NOMO-1 (cell line): Measurements from ENCODE around the gene NRARP.

Experiments
- DNase-seq, 2 experiments: peaks; one replicate each; lab custom pipeline; 2025; ENCODE audit not compliant: unreplicated experiment in 2 of 2; lab: John Stamatoyannopoulos, UW

Gene NRARP

DNA sequence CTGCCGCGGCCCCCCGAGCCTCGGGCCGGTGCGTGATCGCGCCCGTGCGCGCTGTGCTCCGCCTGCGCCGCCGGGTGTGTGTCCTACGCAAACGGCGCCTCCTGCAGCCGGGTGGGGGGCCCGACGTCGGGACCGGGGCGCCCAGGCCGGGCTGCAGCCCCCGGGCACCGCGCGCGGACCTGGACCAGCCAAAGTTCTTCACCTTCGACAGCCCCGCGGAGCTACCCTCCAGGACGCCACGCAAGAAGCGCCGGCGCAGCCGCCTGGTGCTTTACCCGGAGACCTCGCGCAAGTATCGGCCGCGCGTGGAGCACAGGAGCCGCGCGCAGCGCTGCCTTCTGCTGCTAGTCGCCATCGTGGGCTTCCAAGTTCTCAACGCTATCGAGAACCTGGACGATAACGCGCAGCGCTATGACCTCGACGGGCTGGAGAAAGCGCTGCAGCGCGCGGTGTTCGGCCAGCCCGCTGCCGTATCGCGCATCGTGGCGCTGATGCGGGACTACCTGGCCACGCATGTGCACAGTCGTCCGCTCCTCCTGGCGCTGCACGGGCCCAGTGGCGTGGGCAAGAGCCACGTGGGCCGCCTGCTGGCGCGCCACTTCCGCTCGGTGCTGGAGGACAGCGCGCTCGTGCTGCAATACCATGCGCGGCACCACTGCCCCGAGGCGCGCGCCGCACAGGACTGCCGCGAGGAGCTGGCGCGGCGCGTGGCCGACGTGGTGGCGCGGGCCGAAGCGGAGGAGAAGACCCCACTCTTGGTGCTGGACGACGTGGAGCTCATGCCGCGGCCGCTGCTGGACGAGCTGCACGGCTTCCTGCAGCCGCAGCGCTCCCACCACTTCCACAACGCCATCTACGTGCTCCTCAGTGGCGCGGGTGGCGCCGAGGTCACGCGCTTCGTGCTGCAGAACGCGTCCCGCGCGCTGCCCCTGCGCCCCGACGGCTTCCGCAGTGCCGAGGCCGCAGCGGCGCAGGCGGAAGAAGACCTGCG lies 23.1 kb downstream of the NRARP start:
- no peak for DNase-seq

DNA sequence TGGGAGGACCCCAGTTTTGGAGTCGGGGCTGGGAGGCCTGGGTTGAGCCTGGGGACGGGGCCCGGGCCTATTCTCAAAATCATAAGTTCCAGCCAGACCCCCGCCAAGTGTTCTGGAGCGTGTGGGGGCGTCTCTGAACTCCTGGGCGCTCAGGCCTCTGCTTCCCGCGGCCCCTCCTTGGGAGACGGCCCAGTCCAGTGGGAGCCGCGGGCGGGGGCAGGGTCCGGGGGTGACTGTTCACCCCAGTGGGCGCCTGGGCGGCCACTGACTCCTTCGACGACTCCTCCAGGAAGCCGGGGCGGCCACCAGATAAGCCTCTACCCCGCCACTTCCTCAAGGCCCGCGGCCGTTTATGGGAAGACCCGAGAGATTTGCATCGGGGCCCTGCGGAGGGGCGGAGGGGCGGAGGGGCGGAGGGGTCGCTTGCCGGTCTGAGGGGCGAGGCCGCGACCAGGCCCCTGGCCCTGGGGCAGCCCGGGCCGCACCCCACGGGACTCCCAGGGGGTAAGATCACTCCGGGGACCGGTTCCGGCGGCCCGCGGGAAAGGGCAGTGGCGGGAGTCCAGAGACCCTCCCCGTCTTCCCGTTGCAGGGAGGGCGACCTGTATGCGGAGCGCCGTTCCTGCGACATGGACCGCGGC lies 23.9 kb downstream of the NRARP start:
- DNase-seq = peak; percentile 53 to 64

DNA sequence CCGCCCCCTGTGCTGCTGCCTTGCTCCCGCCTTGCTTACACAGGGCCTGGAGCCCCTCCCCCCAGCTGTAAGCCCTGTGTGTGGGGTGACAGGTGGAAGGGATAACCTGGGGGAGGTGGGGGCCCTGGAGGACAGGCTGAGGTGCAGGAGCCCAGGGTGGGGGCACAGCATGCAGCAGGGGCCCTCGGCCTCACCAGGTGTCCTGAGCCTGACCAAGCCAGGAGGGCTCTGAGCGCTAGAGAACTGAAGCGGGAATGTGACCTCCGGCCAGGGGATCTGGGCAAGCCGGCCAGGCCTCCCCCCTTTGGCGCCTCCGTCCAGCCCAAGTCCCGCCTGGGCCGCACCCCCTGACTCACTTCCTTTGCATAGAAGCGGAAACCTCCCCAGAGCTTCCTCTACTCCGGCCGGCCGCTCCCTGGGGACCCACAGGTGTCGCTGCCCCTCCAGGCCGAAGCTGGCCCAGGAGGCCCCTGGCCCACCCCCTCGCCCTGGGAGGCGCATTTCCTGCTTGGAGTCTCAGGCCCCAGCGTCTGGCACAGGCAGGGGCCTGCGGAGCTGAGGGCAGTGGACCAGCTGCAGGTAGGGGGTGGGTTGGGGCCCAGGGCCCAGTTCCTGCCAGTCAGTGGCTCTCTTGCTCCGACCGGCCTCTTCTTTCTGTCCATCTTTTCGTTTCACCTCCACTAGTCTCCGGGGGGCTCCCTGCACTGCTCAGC lies 24.6 kb downstream of the NRARP start, which contains the start of gene TOR4A:
Gene TOR4A (plus strand): TSS at position 398 of the 713 bp plus-strand sequence. CDS start 964 bp downstream, outside the sequence.
- peak; percentile 95 to 98 for DNase-seq

DNA sequence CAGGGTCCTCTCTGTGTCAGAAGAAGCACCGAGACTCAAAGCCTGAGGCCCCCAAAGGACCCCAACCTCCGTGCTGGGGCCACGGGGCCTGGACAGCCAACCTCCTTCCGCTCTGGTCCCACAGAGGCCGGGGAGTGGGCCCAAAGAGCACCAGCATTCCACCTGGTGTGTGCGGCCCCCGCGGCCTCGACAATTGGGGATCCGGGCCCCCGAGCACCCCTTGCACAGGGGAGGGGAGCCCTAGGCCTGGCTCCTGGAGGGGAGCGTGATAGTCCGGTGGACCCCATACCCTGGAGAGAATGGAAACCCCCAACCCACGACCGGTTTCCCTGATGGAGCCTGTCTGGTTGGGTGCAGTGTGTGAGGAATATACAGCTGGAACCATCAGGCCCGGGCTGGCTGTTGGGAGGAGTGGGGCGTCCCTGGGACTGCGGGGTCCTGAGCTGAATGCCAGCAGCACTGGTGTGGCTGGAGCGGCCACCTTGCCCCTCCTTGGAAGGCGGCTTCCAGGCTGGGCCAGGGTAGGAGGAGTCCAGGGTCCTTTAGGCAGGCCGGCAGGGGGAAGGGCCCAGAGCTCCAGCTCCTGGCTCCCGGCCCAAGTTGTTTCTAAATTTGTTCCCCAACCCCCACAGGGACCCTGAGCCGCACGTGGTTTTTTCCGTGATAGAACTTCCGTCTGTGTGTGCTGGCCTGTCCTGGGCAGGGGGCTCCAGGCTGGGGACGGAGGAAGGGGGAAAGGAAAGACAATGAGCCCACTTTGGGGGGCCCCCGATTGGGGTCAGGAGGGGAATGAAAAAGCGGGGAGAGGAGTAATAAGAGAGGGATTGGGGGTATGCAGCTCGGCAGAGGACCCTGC lies 25.4 kb downstream of the NRARP start:
- peak; percentile 78 to 84 for DNase-seq

DNA sequence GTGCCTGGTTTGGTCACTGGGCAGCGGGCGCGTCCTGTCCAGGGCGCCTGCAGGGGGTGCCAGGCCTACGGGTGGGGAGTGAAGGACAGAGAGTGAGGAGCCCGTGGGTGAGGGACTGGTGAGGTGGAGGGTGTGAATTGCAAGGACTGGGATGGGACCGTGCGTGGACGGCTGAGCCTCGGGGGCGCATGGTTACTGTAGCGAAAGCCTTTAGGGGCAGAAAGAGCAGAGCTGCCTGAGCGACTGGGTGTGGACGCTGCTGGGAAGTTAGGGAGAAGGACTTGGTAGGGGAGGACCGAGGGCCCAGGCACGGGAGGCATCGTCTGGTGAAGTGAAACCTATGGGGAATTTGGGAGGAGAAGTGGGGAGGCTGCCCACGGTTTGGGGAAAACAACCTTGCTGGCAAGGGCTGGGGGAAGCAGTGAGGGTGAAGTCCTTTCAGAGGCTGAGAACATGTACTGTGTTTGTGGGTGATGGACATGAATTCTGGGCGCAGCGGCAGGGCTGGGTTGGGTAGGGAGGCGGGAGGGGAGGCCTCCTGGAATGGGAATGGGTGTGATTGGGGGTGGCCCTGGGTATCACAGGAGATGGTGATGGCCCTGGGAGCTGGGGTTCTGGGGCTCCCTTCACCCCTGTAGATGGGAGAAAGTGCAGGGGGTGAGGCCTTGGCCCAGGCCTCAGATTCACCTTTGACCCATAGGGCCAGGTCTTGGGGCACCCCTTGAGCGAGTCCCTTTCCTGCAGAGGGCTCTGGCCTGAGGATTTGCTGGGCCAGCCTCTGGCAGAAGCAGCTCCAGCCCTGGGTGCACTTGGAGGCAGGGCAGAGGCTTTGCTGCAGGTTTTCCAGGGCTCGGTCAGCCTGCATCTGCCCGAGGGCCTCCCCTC lies 26.2 kb downstream of the NRARP start:
- no peak for DNase-seq

DNA sequence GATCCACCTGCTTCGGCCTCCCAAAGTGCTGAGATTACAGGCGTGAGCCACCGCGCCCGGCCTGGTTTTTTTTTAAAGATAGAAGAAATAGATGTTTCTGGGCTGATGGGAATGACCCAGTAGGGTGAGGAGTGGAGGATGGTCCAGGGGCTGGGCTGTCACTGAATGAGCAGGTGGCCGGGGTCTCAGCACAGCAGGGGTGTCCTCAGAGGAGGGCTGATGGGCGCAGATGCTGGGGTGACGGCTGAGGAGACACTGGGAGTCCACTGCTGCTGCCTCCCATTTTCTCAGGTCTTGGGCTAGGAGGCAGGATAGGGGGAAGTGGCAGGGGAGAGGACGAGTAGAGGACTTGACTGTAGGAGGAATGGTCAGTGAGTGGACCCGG lies 26.9 kb downstream of the NRARP start:
- DNase-seq = no peak

DNA sequence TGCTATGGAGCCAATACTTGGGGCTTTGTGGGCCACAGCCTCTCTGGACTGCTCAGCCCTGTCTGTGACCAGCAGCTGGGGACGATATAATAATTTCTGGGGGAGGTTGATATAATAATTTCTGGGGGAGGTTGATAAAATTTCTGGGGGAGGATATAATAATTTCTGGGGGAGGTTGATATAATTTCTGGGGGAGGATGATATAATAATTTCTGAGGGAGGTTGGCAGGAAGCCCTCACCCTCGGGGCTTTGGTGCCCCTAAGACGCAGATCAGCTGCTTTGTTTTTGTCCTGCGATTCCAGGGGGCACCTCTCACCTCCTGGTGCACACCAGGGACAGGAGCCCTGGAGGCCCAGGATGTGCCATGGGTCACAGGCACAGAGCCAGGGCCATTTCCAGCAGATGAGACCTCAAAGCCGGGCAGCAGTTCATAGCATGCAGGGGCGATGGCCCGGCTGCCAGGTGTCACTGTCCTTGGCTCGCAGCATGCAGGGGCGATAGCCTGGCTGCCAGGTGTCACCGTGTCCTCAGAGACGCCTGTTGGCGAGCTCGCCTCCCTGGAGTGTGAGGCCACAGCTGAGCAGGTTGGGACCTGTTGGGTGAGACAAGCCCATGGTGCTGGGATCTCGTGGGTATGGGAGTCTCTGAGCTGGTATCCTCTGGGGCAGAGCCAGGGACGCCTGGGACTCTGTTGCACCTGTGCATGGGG lies 28.3 kb downstream of the NRARP start:
- DNase-seq = no peak

DNA sequence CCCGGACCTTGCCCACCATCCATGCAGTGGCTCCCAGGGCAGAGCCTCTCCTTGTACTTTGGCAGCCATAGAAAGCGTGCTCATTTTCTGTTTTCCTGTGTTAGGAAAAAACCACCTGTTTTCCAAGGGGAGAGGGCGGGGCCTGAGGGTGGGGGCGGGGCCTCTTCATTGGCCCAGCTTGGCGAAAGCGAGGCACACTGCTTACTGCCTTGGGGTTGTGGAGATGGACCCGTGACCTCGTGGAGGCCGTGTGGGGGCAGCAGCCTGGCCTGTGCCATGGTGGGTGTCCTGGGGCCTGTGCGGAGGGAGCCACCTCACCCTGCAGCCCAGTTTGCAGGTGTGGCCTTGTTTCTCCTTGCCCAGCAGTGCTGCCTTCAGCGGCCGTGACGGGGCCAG lies 29.0 kb downstream of the NRARP start:
- DNase-seq = no peak

DNA sequence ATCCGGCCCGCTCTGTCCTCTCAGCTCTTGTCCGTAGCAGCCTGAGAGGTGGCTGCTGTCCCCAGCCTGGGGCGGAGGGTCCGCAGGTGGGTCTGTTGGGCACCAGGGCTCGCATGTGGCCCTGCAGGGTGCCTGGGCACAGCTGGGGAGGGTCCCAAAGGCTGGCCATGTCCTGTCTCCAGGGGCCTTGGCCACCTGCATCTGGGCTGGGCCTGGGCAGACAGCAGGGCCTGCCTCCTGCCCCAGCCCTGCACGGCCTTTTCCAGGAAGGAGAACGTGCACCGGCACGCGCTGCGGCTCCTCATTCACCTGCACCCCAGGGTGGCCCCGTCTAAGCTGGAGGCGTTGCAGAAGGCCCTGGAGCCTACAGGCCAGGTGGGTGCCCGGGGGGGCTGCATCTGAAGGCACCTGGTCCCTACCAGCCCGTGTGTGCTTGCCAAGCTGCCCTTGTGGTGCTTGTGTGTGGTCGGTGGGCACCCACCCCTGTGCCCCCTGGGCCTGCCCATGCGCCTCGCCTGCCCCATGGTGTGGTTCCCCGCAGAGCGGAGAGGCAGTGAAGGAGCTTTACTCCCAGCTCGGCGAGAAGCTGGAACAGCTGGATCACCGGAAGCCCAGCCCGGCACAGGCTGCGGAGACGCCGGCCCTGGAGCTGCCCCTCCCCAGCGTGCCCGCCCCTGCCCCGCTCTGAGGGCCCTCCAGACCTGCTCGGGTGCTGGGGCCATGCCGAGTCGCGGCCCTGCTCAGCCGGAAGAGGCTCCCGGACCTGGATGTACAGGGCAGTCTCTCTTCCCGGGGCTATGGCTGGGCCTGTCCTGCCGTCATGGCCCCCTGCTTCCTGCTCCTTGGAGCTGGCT lies 29.6 kb downstream of the NRARP start:
- no peak for DNase-seq

DNA sequence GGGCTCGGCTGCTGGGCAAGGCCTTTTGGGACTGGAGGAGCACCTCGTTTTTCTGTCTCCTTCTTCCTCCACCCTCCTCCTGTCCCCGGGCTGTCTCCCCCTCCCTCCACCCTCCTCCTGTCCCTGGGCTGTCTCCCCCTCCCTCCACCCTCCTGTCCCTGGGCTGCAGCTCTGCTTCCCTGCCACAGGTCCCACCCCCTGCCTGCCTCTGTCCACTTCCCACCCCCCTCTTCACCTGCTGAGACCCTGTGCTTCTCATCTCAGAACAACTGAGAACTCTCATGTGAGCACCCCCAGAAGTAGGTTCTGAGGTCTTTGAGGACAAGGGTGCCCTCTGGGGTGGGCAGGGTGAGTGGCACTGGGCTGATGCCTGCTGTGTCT lies 30.4 kb downstream of the NRARP start:
- no peak for DNase-seq

DNA sequence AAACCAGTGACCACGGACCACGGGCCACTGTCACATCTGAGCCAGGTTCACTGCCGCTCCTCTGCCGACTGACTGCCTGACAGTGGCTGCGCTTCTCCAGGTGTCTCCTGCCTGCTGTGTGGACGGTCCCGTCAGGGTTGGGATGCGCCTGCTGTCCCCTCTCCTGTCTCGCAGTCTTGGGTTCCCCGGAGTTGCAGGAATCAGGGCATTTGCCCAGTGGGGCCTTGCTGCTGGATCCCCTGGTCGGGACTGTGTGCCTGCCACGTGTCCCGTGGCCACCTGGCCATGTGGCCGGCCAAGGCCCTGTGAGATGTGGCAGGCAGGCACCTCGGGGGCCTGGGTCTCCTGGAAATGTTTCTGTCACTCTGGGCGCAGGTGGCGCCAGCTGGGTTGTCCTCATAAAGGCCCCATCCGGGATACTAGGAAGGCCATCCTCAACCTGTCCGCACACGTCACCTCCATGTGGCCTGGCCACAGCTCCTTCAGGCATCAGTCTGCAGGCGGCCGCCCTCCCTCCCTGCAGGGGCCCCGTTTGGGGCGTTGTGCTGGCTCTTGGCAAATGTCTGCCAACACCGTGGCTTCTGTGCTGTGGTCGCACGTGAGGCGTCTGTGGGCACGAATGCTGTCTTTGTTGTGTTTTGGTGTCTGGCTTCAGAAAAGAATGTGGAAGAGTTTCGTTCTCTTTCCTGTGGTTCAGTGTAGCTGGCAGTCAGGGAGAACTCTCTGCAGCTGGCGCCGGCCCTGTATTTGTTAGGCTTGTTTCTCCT lies 31.0 kb downstream of the NRARP start:
- no peak for DNase-seq

DNA sequence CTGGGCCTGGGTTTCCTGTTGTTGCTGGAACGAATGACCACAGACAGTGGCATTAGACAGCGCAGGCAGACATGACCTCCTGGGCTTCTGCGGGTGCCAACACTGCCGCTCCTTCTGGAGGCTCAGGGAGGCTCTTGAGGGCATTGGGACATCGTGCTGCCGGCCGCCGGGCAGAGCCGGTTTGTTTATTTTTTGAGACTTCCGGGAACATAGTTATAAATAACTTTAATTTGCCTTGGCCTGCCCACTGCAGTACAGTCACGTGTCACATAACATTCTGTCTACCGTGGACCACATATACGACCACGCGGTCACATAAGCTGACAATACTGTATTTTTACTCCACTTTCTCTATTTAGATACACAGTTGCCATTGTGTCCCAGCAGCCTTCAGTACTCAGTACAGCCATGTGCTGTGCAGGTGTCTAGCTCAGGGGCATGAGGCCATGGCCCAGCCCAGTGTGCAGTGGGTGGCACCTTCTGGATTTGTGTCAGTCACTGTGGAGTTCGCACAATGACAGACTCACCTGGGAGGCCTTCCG lies 32.8 kb downstream of the NRARP start:
- DNase-seq = peak; percentile 83 to 90

DNA sequence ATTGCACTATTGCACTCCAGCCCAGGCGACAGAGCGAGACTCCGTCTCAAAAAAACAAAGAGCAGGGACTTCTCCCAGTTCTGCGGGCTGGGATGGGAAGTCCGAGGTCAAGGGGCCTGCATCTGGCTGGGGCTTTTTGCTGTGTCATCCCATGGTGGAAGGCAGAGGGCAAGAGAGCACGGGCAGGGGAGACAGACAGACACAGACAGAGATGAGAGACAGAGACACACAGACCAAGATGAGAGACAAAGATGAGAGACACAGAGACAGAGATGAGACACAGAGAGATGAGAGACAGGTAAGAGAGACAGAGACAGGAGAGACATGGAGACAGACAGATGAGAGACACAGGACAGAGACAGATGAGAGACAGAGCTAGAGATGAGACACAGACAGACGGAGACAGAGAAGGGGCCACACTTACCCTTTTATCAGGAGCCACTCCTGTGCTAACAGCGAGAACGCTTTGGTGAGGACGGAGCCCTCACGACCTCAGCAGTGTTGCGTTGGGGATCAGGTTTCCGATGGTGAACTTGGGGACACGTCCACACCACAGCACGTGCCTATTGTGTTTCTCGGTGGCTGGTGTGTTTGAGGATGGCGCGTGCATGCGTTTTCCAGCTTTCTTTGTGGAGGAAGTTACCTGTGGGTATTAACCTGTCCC lies 33.4 kb downstream of the NRARP start:
- DNase-seq = no peak

DNA sequence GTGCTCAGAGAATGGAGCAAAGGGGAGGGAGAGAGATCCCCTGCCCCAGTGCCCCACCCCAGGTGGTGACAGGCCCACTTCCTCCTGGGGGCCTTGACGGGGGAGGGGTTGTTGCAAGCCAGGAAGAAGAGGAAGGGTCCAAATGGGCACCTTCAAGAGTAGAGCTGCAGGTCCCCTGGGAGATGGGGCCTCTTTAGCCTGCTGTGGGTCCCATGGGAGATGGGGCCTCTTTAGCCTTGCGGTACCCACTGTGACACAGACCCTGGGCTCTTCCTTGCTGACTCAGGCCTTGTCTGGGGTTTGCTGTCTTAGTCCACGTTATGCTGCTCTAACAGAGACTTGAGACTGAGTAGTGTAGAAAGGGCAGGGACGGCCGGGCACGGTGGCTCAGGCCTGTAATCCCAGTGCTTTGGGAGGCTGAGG lies 34.1 kb downstream of the NRARP start:
- no peak for DNase-seq

DNA sequence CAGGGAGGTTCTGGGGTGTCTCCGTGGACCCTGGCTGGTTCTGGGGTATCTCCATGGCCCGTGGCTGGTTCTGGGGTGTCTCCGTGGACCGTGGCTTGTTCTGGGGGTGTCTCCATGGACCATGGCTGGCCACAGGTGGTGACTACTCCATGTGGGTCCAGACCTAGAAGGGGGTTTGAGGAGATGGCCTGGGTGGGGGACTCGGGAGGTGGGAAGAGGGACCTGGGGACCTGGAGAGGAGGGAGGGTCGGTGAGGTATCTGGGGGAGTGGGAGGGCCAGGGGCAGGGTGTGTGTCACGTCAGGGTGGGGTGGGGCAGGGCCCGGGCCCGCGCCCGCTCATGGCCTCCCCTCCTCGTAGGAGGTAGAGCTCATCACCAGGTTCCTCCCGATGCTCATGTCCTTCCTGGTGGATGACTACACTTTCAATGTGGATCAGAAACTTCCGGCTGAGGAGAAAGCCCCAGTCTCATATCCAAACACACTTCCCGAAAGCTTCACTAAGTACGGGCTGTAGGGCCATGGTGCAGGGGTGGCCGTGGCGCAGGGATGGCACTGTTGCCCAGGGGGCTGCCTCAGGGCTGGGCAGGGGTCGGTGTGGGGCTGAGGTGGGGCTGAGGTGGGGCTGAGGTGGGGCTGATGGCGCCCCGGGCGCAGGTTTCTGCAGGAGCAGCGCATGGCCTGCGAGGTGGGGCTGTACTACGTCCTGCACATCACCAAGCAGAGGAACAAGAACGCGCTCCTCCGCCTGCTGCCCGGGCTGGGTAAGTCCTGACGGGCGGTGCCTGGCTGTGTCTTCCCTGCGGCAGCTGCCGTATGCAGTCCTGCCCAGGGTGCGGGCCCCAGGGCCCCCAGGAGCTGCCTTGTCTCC lies 35.3 kb downstream of the NRARP start:
- DNase-seq = no peak
